SK-N-SH (cell line): ENCODE data around the gene SCUBE3. TPM values are rescaled to one million over a fixed set of nuclear protein-coding genes. Genes with fewer than 3 reads are reported as not detected.

Experiments
- CTCF ChIA-PET: fragments of 300-600, 350-600 bp; formaldehyde crosslinking; extraction: SDS; loops from one replicate; lab custom pipeline; 2021; lab: Yijun Ruan, JAX
- POLR2A ChIA-PET: fragments of 350-600 bp; sonication (Branson Sonifier 250); formaldehyde crosslinking; extraction: SDS; loops from one replicate; lab custom pipeline; 2020; ENCODE audit warnings: antibody characterized with exemption, inconsistent platforms; lab: Yijun Ruan, JAX
- DNase-seq: peaks from one replicate; pipeline ENCODE4 v3.0.0; 2012
- H2AFZ ChIP-seq: fragments of 200-600 bp; sonication (generic); 2 replicates; pipeline ENCODE4 v1.8.1; 2016; ENCODE audit warnings: antibody characterized with exemption, mild to moderate bottlenecking, low read depth
- H3F3A ChIP-seq: fragments of 200-600 bp; sonication (generic); replicated peaks from 2 replicates; pipeline ENCODE3; 2016; ENCODE audit warnings: antibody characterized with exemption, mild to moderate bottlenecking; ENCODE audit not compliant: insufficient read depth
- H3K27ac ChIP-seq, 2 experiments: fragments of 200-500 bp in 1 of 2; fragments of 200-600 bp in 1 of 2; sonication (Bioruptor generic) in 1 of 2; sonication (generic), shearing (Covaris generic) in 1 of 2; 2 replicates each; pipeline versions ENCODE4 v1.5.1 to v1.6.1; 2014 to 2016; ENCODE audit warnings: low read depth in 2 of 2, inconsistent platforms in 1 of 2, low read length in 1 of 2, mild to moderate bottlenecking in 1 of 2, mixed read lengths in 1 of 2
- H3K27me3 ChIP-seq: fragments of 200-600 bp; sonication (generic), shearing (Covaris generic); 2 replicates; pipeline ENCODE4 v1.6.1; 2016; ENCODE audit warnings: mixed run types; ENCODE audit not compliant: insufficient read depth
- H3K36me3 ChIP-seq, 2 experiments: fragments of 200-500 bp in 1 of 2; fragments of 200-600 bp in 1 of 2; sonication (Bioruptor generic) in 1 of 2; sonication (generic) in 1 of 2; replicated peaks in 1 of 2; 2 replicates each; pipeline versions ENCODE3 to v1.5.1; 2014 to 2016; ENCODE audit warnings: low read length in 1 of 2, mild to moderate bottlenecking in 1 of 2; ENCODE audit not compliant: insufficient read depth in 2 of 2, control insufficient read depth in 1 of 2
- H3K4me1 ChIP-seq, 2 experiments: fragments of 200-500 bp in 1 of 2; fragments of 200-600 bp in 1 of 2; sonication (Bioruptor generic) in 1 of 2; sonication (generic), shearing (Covaris generic) in 1 of 2; 2 replicates each; pipeline versions ENCODE4 v1.5.1 to v1.6.1; 2014 to 2016; ENCODE audit warnings: low read depth in 1 of 2, low read length in 1 of 2, mixed run types in 1 of 2; ENCODE audit not compliant: insufficient read depth in 2 of 2, control insufficient read depth in 1 of 2
- H3K4me2 ChIP-seq: fragments of 200-600 bp; sonication (generic), shearing (Covaris generic); 2 replicates; pipeline ENCODE4 v1.6.1; 2017; ENCODE audit warnings: mixed run types
- H3K4me3 ChIP-seq, 2 experiments: fragments of 200-500 bp in 1 of 2; fragments of 200-600 bp in 1 of 2; sonication (Bioruptor generic) in 1 of 2; sonication (generic), shearing (Covaris generic) in 1 of 2; 2 replicates each; pipeline versions ENCODE4 v1.5.1 to v1.8.1; 2014 to 2016; ENCODE audit warnings: low read depth in 2 of 2, inconsistent platforms in 1 of 2, low read length in 1 of 2, mild to moderate bottlenecking in 1 of 2, mixed read lengths in 1 of 2, moderate library complexity in 1 of 2
- H3K79me2 ChIP-seq: fragments of 200-600 bp; sonication (generic); 2 replicates; pipeline ENCODE4 v1.8.1; 2017; ENCODE audit warnings: mild to moderate bottlenecking; ENCODE audit not compliant: insufficient read depth
- H3K9ac ChIP-seq: fragments of 200-600 bp; sonication (generic); 2 replicates; pipeline ENCODE4 v1.6.1; 2017; ENCODE audit warnings: mixed run types
- H3K9me2 ChIP-seq: fragments of 200-600 bp; sonication (generic); 2 replicates; pipeline ENCODE4 v1.6.1; 2017; ENCODE audit warnings: mixed run types
- H3K9me3 ChIP-seq: fragments of 200-600 bp; sonication (generic); 2 replicates; pipeline ENCODE4 v1.6.1; 2017; ENCODE audit warnings: mixed run types, mild to moderate bottlenecking, moderate library complexity
- H4K20me1 ChIP-seq: fragments of 200-600 bp; sonication (generic); 2 replicates; pipeline ENCODE4 v1.6.1; 2017; ENCODE audit warnings: mild to moderate bottlenecking, mixed run types; ENCODE audit not compliant: insufficient read depth
- ELF1 ChIP-seq: IDR thresholded peaks from 2 replicates; pipeline ENCODE4 v1.4.0; 2012
- EP300 ChIP-seq, 2 experiments: IDR thresholded peaks; 2 replicates each; pipeline versions ENCODE4 v1.4.0 to v1.6.1; 2012; ENCODE audit warnings: borderline replicate concordance in 1 of 2, low read depth in 1 of 2, low read length in 1 of 2
- EZH2phosphoT487 ChIP-seq: fragments of 200-600 bp; sonication (generic); IDR thresholded peaks from 2 replicates; pipeline ENCODE4 v1.6.1; 2017; ENCODE audit warnings: low read depth, mixed run types, mild to moderate bottlenecking, antibody characterized with exemption, moderate library complexity, borderline replicate concordance
- GATA2 ChIP-seq: sonication (generic); formaldehyde crosslinking; IDR thresholded peaks from 2 replicates; pipeline ENCODE4 v1.5.0; 2020; ENCODE audit warnings: mild to moderate bottlenecking, missing genetic modification reagents
- MAX ChIP-seq: IDR thresholded peaks from 2 replicates; pipeline ENCODE4 v1.4.0; 2012; ENCODE audit warnings: low read depth
- MEF2A ChIP-seq: IDR thresholded peaks from 2 replicates; pipeline ENCODE4 v1.4.0; 2012; ENCODE audit warnings: low read depth, borderline replicate concordance
- NRF1 ChIP-seq: IDR thresholded peaks from 2 replicates; pipeline ENCODE4 v1.6.1; 2012; ENCODE audit warnings: low read depth, mild to moderate bottlenecking, low read length
- RXRA ChIP-seq: IDR thresholded peaks from 2 replicates; pipeline ENCODE4 v1.4.0; 2012; ENCODE audit warnings: low read depth, mild to moderate bottlenecking, borderline replicate concordance
- SIN3A ChIP-seq: IDR thresholded peaks from 2 replicates; pipeline ENCODE4 v1.6.1; 2012; ENCODE audit warnings: low read depth, mild to moderate bottlenecking, low read length, moderate library complexity, borderline replicate concordance
- SMC3 ChIP-seq: IDR thresholded peaks from 2 replicates; pipeline ENCODE4 v1.6.1; 2012; ENCODE audit warnings: low read depth, low read length, improper control_type of control experiment
- TCF12 ChIP-seq: IDR thresholded peaks from 2 replicates; pipeline ENCODE4 v1.4.0; 2012
- USF1 ChIP-seq: IDR thresholded peaks from 2 replicates; pipeline ENCODE4 v1.4.0; 2012; ENCODE audit warnings: low read depth, borderline replicate concordance
- USF2 ChIP-seq: fragments of 150-350 bp; IDR thresholded peaks from 2 replicates; pipeline ENCODE4 v1.6.1; 2017; ENCODE audit warnings: antibody characterized with exemption, low read length, low read depth, borderline replicate concordance
- YY1 ChIP-seq: IDR thresholded peaks from 2 replicates; pipeline ENCODE4 v1.4.0; 2012; ENCODE audit warnings: low read depth, mild to moderate bottlenecking
- ZBTB33 ChIP-seq: IDR thresholded peaks from 2 replicates; pipeline ENCODE4 v1.4.0; 2012; ENCODE audit warnings: low read depth, borderline replicate concordance
- WGBS: methylation state at CpG from one replicate; pipeline ENCODE4 v1.1.6; 2017; ENCODE audit warnings: low lambda C conversion rate; 5-methylcytosine and 5-hydroxymethylcytosine counted together
- polyA plus RNA-seq, 3 experiments: library from polyadenylated mRNA; depleted of rRNA; stranded (reverse); fragments of >200 nt; gene quantifications; 2 replicates each; pipeline ENCODE4 v1.2.3, GENCODE V29; 2012

Gene SCUBE3
- polyA plus RNA-seq, 1 of the 3 experiments (the other 2 are of a cell fraction), result 2.0 TPM

- Histone ChIP-seq H3K4me2 (no peak overlapping the region), H3K36me3 (peaks cover 0 to 5% of the 10 kb centered on the region in 2 experiments), H3K79me2 (no peaks in the 10 kb centered on the region), H3K4me1 (peaks cover 0 to 10% of the 10 kb centered on the region in 2 experiments; a peak in 1 of 4 replicates), H3K9ac (no peak overlapping the region), H2AFZ (no peak overlapping the region), H3K27ac (no peak overlapping the region), H4K20me1 (no peaks in the 10 kb centered on the region), H3K27me3 (no peaks in the 10 kb centered on the region), H3K9me3 (no peaks in the 10 kb centered on the region), H3F3A (no peaks in the 10 kb centered on the region), H3K9me2 (no peaks in the 10 kb centered on the region), H3K4me3 (no peak overlapping the region)
- WGBS, result 97% methylated on average over 6 of the region's 6 CpGs
- POLR2A ChIA-PET, result no interaction called here
- DNase-seq, result no peak
- no peak for TF ChIP-seq RXRA
- TF ChIP-seq ELF1, result no peak
- TF ChIP-seq MAX, result no peak
- TF ChIP-seq MEF2A, result no peak
- no peak for TF ChIP-seq EZH2phosphoT487
- CTCF ChIA-PET, result interaction anchor here (1.7 to 12.0 kb wide), 3 partner anchors 12 to 241 kb away, joined by 4 to 163 read pairs (median 8); no protein-coding TSS in a partner anchor
Observed at GRCh38 chr6:35228481-35228880, 14.7 kb downstream of the SCUBE3 start.

GRCh38 chr6:35229304-35229703 lies 15.5 kb downstream of the SCUBE3 start:
- no peaks in the 10 kb centered on the region for H3K9me2 ChIP-seq
- no peak for DNase-seq
- no peaks in the 10 kb centered on the region for H3K27me3 ChIP-seq
- ChIA-PET POLR2A (no interaction called here), CTCF (interaction anchor here (0.8 to 12.0 kb wide), 5 partner anchors 11 to 242 kb away, joined by 3 to 163 read pairs (median 4); no protein-coding TSS in a partner anchor)
- no peaks in the 10 kb centered on the region for H3K79me2 ChIP-seq
- H3F3A ChIP-seq, result no peaks in the 10 kb centered on the region
- peaks cover under 1 to 5% of the 10 kb centered on the region in 2 experiments for H3K36me3 ChIP-seq
- no peak overlapping the region for H3K9ac ChIP-seq
- H2AFZ ChIP-seq, result no peak overlapping the region
- H3K4me3 ChIP-seq, result no peak overlapping the region
- H3K27ac ChIP-seq, result no peak overlapping the region
- 95% methylated on average over 5 of the region's 5 CpGs for WGBS
- H4K20me1 ChIP-seq, result no peaks in the 10 kb centered on the region
- no peaks in the 10 kb centered on the region for H3K9me3 ChIP-seq
- TF ChIP-seq ZBTB33 (no peak), ELF1 (no peak), EP300 (IDR thresholded peaks at IDR 0.05; ENCODE audit: borderline replicate concordance in 1 of 2, low read depth in 1 of 2, low read length in 1 of 2) (no peak), NRF1 (no peak), TCF12 (no peak)
- H3K4me2 ChIP-seq, result no peak overlapping the region
- peaks cover 0 to 10% of the 10 kb centered on the region in 2 experiments; a peak in 1 of 4 replicates for H3K4me1 ChIP-seq

GRCh38 chr6:35230498-35230897 lies 16.7 kb downstream of the SCUBE3 start:
- Histone ChIP-seq H4K20me1 (no peaks in the 10 kb centered on the region), H3K9me3 (no peaks in the 10 kb centered on the region), H3K9me2 (no peaks in the 10 kb centered on the region), H3F3A (no peaks in the 10 kb centered on the region), H3K79me2 (no peaks in the 10 kb centered on the region), H3K4me1 (peaks cover 0 to 10% of the 10 kb centered on the region in 2 experiments; a peak in 1 of 4 replicates), H3K27ac (no peak overlapping the region), H3K36me3 (peaks cover 3 to 4% of the 10 kb centered on the region in 2 experiments), H3K27me3 (no peaks in the 10 kb centered on the region), H3K4me2 (no peak overlapping the region), H2AFZ (no peak overlapping the region), H3K4me3 (no peak overlapping the region), H3K9ac (no peak overlapping the region)
- 100% methylated on average over 1 of the region's 1 CpG for WGBS
- DNase-seq, result no peak
- ChIA-PET POLR2A (no interaction called here), CTCF (interaction anchor here (1.2 to 12.0 kb wide), 4 partner anchors 10 to 243 kb away, joined by 4 to 163 read pairs (median 6); no protein-coding TSS in a partner anchor)
- TF ChIP-seq SMC3 (no peak), RXRA (no peak), NRF1 (no peak), USF1 (no peak), ZBTB33 (no peak), USF2 (no peak), SIN3A (no peak), GATA2 (CRISPR knock-in tag) (no peak), YY1 (no peak)
